Eye (tissue), 1 donor: ENCODE data around the gene NR2C2.
"Not testable (repeated sequence)": the region's sequence is repeated elsewhere in the genome, so short reads cannot be mapped to it uniquely, and the experiment has no call there.

ENCODE experiments used
- DNase-seq: peaks from one replicate; pipeline ENCODE4 v3.0.0-alpha.2; 2015

The NR2C2 gene

GRCh38 chr3:14962762-14963161 is 15.4 kb downstream of the NR2C2 start:
- no peak for DNase-seq

- no peak for DNase-seq
Measured at GRCh38 chr3:14967285-14967684, 19.9 kb downstream of the NR2C2 start.

- DNase-seq = no peak
Measured at GRCh38 chr3:14969671-14970070, 22.3 kb downstream of the NR2C2 start.

- DNase-seq = peak; percentile 27
Measured at GRCh38 chr3:14976317-14976716, 28.9 kb downstream of the NR2C2 start.

- no peak for DNase-seq
Measured at GRCh38 chr3:14980689-14981088, 33.3 kb downstream of the NR2C2 start.

GRCh38 chr3:14984581-14985113 is 37.3 kb downstream of the NR2C2 start:
- no peak for DNase-seq

GRCh38 chr3:14988988-14989394 is 41.6 kb downstream of the NR2C2 start:
- DNase-seq = no peak

- DNase-seq = peak; percentile 75
Measured at GRCh38 chr3:14989943-14990779, 42.8 kb downstream of the NR2C2 start.

- DNase-seq = no peak
Measured at GRCh38 chr3:14990780-14991148, 43.4 kb downstream of the NR2C2 start.

GRCh38 chr3:14991151-14991742 is 43.9 kb downstream of the NR2C2 start:
- peak; percentile 34 for DNase-seq

GRCh38 chr3:14991818-14992612 is 44.6 kb downstream of the NR2C2 start:
- DNase-seq = no peak

GRCh38 chr3:14997941-14998340 is 50.6 kb downstream of the NR2C2 start:
- no peak for DNase-seq

- DNase-seq = not testable (repeated sequence)
Measured at GRCh38 chr3:14999182-14999581, 51.8 kb downstream of the NR2C2 start.

- no peak for DNase-seq
Measured at GRCh38 chr3:15007681-15008141, 60.3 kb downstream of the NR2C2 start.

GRCh38 chr3:15009167-15009566 is 61.8 kb downstream of the NR2C2 start:
- DNase-seq = no peak

- no peak for DNase-seq
Measured at GRCh38 chr3:15010664-15011063, 63.3 kb downstream of the NR2C2 start.

- no peak for DNase-seq
Measured at GRCh38 chr3:15011174-15011573, 63.8 kb downstream of the NR2C2 start.

- no peak for DNase-seq
Measured at GRCh38 chr3:15014606-15015328, 67.4 kb downstream of the NR2C2 start.

- DNase-seq = no peak
Measured at GRCh38 chr3:15015456-15015855, 68.1 kb downstream of the NR2C2 start.

GRCh38 chr3:15017191-15017590 is 69.8 kb downstream of the NR2C2 start:
- no peak for DNase-seq

- no peak for DNase-seq
Measured at GRCh38 chr3:15023249-15023648, 75.9 kb downstream of the NR2C2 start.

- DNase-seq = peak; percentile 15
Measured at GRCh38 chr3:15023719-15024118, 76.3 kb downstream of the NR2C2 start.

- DNase-seq = no peak
Measured at GRCh38 chr3:15029625-15030024, 82.2 kb downstream of the NR2C2 start.
